Karpas-422 (cell line): ENCODE results near the gene PLEKHM1. TPM values are rescaled to one million over a fixed set of nuclear protein-coding genes. Genes with fewer than 3 reads are reported as not detected.
"Not testable (repeated sequence)": the region's sequence is repeated elsewhere in the genome, so short reads cannot be mapped to it uniquely, and the experiment has no call there.

Experiments
- DNase-seq: peaks from one replicate; pipeline ENCODE4 v3.0.0-alpha.2; 2015
- H2AFZ ChIP-seq: fragments of 200-600 bp; sonication (generic); 2 replicates; pipeline ENCODE4 v1.6.1; 2014; ENCODE audit warnings: antibody characterized with exemption, low read length, mixed read lengths
- H3K27ac ChIP-seq: fragments of 200-600 bp; sonication (generic); 2 replicates; pipeline ENCODE4 v1.5.1; 2014; ENCODE audit warnings: mild to moderate bottlenecking, low read length, moderate library complexity
- H3K27me3 ChIP-seq: fragments of 200-600 bp; sonication (generic); 2 replicates; pipeline ENCODE4 v1.6.1; 2014; ENCODE audit warnings: low read length, mixed read lengths
- H3K36me3 ChIP-seq: fragments of 200-600 bp; sonication (generic); 2 replicates; pipeline ENCODE4 v1.6.1; 2014; ENCODE audit warnings: low read length, mixed read lengths; ENCODE audit not compliant: insufficient read depth
- H3K4me1 ChIP-seq: fragments of 200-600 bp; sonication (generic); 2 replicates; pipeline ENCODE4 v1.6.1; 2014; ENCODE audit warnings: mild to moderate bottlenecking, low read length, mixed read lengths
- H3K4me2 ChIP-seq: fragments of 200-600 bp; sonication (generic); 2 replicates; pipeline ENCODE4 v1.6.1; 2014; ENCODE audit warnings: low read length, low read depth, mild to moderate bottlenecking; ENCODE audit not compliant: poor library complexity, severe bottlenecking
- H3K4me3 ChIP-seq: fragments of 200-600 bp; sonication (generic); 2 replicates; pipeline ENCODE4 v1.5.1; 2014; ENCODE audit warnings: mild to moderate bottlenecking, antibody characterized with exemption, low read length, mixed read lengths
- H3K79me2 ChIP-seq: fragments of 200-600 bp; sonication (generic); 2 replicates; pipeline ENCODE4 v1.6.1; 2014; ENCODE audit warnings: mild to moderate bottlenecking, low read length, mixed read lengths
- H3K9ac ChIP-seq: fragments of 200-600 bp; sonication (generic); 2 replicates; pipeline ENCODE4 v1.6.0; 2014; ENCODE audit warnings: low read length
- H3K9me2 ChIP-seq: fragments of 200-600 bp; sonication (generic), shearing (Covaris generic); replicated peaks from 2 replicates; pipeline ENCODE4 v1.6.0; 2014; ENCODE audit warnings: mild to moderate bottlenecking, low read length, moderate library complexity; ENCODE audit not compliant: insufficient read depth
- H3K9me3 ChIP-seq: fragments of 300-700, 200-600 bp; sonication (generic); 2 replicates; pipeline ENCODE4 v1.6.1; 2014; ENCODE audit warnings: low read length, mixed read lengths
- H4K20me1 ChIP-seq: fragments of 200-600 bp; sonication (generic); 2 replicates; pipeline ENCODE4 v1.6.1; 2014; ENCODE audit warnings: mild to moderate bottlenecking, antibody characterized with exemption, low read length, low read depth; ENCODE audit not compliant: insufficient read depth
- total RNA-seq: library from RNA; depleted of rRNA; stranded (reverse); fragments of >200 nt; shearing (Covaris generic); gene quantifications from 2 replicates; pipeline ENCODE4 v1.2.3, GENCODE V29; 2014; ENCODE audit warnings: low replicate concordance

The PLEKHM1 gene
- total RNA-seq, 1 experiment from 2014 or later, result 43.1 TPM

DNA sequence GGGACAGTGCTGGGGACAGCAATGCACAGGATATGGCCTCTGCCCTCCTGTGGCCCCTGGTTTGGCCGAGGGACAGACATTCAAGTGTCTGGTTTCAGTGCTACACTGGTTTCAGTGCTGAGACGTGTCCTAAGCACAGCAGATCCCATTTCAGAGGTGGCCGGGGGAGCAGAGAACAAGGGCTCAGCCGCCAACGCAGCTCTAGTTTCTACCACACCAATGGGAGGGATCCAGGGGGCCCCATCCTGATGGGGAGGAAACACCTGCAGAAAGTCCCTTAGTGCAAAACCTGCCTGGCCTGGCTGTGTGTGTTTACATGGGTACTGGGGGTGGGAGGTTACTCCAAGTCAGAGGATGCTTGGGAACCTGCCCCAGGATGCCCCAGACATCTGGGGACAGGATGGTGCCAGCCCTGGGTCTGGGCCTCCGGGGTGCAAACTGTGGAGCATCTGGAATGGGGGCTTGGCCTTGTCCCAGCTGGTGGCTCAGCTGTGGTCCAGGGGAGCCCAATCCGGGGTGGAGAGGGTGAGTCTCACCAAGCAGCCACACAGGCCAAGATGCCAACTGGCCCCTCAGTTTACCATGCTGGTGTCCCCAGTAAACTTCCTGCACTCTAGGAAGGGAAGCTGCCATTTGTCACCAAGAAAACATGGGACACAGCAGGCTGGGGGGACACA is 49.5 kb downstream of the PLEKHM1 start:
- not testable (repeated sequence) for H3K4me2 ChIP-seq, H3K79me2 ChIP-seq, H3K9ac ChIP-seq, H2AFZ ChIP-seq, H4K20me1 ChIP-seq, H3K4me3 ChIP-seq, H3K27ac ChIP-seq, H3K4me1 ChIP-seq, H3K27me3 ChIP-seq, H3K9me3 ChIP-seq, H3K9me2 ChIP-seq, DNase-seq, H3K36me3 ChIP-seq

DNA sequence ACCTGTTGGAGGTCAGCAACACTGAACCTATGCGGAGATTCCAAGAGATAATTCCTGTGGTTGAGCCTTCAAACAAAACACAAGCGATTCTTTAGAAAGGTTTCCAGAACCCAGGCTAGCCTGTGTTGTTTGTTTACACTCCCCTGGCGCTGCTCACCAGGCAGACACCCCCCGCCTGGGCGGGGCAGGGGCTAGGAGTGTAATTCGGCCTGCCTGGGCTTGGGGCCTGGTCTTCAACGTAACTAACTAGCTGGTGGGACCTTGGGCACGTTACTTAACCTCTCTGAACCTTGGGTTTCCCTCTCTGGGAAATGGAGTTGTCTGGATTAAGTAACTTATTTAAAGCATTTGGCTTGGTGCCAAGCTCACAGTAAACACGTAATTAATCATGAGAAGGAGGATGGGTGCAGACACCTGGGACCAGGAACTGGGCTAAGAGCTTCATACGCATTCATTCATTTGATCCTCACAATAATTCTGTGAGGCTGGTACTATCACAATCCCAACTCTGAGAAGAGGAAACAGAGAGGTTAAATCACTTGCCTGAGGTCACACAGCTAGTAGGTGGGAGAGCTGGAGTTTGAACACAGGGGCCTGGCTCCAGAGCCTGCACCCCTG is 50.3 kb downstream of the PLEKHM1 start:
- no peak for DNase-seq
- Histone ChIP-seq H3K27ac (no peak overlapping the region), H3K4me2 (no peak overlapping the region)

DNA sequence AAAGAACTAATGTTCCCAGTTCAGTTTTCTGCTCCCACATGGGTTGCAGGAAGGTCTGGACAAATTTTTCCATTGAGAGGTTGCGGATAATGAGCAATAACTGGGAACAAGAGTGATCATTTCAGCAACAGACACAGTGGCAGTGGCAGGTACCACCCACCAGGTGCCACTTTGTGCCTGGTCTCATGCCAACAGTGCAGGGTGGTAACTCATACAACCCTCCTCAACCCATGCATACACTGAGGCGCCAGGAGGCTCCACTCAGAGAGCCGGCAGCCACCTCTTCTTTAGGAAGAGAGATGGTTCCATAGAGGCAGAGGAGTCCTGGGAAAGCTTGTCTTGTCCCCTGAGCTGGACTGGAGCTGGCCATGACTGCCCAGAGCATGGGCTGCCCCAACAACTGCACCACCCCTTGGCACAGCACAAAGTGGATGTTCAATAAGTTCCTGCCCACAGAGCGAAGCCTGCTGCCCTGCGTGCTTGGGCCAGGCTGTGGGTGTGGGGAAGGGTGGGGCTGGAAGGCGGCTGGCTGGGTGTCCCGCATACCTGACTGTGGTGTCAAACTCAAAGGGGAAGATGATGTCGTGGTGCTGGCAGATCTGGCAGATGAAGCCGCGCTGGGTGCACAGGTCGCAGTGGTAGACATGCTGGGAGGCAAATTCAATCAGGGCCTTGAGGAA is 51.5 kb downstream of the PLEKHM1 start:
- Histone ChIP-seq H3K4me1 (no peaks in the 10 kb centered on the region), H3K4me2 (no peak overlapping the region), H3K9me3 (no peaks in the 10 kb centered on the region), H4K20me1 (no peaks in the 10 kb centered on the region), H3K4me3 (no peak overlapping the region), H3K27ac (no peak overlapping the region), H3K9ac (no peak overlapping the region), H2AFZ (no peak overlapping the region), H3K79me2 (no peaks in the 10 kb centered on the region), H3K36me3 (no peaks in the 10 kb centered on the region), H3K27me3 (no peaks in the 10 kb centered on the region), H3K9me2 (no peaks in the 10 kb centered on the region)
- DNase-seq, result no peak

More for the DNA sequence above, 50.3 kb downstream of the PLEKHM1 start:
- Histone ChIP-seq H3K36me3 (no peaks in the 10 kb centered on the region), H4K20me1 (no peaks in the 10 kb centered on the region), H3K9me3 (no peaks in the 10 kb centered on the region), H3K4me3 (no peak overlapping the region), H3K9me2 (no peaks in the 10 kb centered on the region), H2AFZ (no peak overlapping the region), H3K4me1 (no peaks in the 10 kb centered on the region), H3K79me2 (no peaks in the 10 kb centered on the region), H3K9ac (no peak overlapping the region), H3K27me3 (no peaks in the 10 kb centered on the region)

DNA sequence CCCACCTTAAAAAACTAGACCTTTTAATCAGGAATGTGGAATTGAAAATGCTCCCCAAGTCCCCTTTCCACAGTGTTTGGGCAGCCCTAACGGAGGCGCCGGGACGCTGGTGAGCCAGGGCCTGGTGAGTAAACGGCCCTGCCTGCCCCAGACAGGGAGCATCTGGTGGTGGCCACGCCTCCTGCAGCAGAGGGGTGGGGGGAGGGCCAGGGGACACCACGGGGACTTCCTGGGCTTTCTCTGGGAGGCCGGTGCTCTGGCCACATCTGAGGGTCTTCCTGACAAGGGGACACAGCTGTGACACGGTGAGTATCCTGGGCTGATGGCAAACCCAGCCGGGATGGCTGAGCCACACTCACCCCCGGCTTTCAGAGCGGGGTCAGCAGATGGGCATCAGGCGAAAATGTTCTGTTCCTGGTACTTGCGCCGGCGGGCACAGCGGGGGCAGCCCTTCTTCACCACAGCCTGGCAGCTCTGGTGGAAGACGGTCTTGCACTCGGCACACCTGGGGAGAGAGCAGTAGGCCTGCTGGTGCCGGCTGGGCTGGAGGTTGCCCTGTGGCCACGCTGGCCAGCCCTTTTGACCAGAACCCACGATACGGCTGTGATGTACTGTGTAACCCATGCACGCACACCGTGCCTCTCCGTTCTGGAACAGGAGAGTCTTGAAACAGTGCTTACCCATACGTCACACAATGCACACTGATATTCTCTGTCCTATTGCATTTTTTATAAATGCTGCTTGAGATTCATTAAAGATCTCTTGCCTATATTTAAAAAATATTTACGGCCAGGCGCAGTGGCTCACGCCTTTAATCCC is 52.8 kb downstream of the PLEKHM1 start:
- H3K27ac ChIP-seq, result no peak overlapping the region
- no peaks in the 10 kb centered on the region for H3K9me3 ChIP-seq
- H3K4me1 ChIP-seq, result peaks cover 5% of the 10 kb centered on the region
- H3K4me2 ChIP-seq, result no peak overlapping the region
- no peak overlapping the region for H2AFZ ChIP-seq
- H3K79me2 ChIP-seq, result no peaks in the 10 kb centered on the region
- DNase-seq, result no peak
- no peaks in the 10 kb centered on the region for H4K20me1 ChIP-seq
- no peaks in the 10 kb centered on the region for H3K9me2 ChIP-seq
- H3K9ac ChIP-seq, result no peak overlapping the region
- H3K4me3 ChIP-seq, result no peak overlapping the region
- no peaks in the 10 kb centered on the region for H3K27me3 ChIP-seq
- no peaks in the 10 kb centered on the region for H3K36me3 ChIP-seq

DNA sequence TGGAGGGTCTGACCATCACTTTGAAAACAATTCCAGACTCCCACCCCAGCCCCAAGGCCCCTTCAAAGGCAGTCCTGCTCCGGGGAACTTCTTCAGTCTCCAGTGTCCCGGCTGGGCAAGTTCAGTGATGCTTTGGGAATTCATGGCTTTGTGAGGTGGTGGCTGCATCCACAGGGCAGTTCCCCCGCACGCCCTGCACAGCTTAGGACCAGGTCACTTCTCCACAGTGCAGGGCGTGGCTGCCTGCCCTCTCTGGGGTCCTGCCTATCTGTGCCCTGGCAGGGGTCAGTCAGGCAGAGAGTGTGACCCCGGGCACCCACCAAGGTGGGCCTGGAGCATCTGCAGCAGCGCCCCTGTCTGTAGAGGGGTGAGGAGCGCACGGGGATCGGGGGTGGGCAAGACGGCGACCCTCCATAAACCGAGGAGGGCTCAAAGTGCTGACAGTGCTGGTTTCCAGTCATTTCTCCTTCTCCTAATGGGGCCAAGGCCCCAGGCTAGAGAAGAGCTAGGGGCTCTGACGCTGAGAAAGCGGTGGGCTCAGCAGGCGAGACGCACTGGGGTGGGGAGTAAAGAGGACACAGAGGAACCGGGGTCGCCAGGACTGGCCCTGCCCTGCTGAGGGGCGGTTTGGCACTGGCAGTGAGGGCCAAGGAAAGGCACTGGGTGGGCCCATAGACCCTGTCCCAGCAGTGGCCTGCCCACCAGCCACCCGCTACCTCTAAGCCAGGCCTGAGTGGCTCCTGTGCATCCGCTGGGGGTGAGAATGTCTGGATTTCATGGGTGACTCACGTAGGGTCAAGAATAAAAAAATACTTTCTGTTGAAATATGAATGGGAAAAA is 53.7 kb downstream of the PLEKHM1 start:
- Histone ChIP-seq H2AFZ (no peak overlapping the region), H3K79me2 (no peaks in the 10 kb centered on the region), H3K9me2 (no peaks in the 10 kb centered on the region), H3K9ac (no peak overlapping the region), H3K4me1 (peaks cover 12% of the 10 kb centered on the region), H3K36me3 (no peaks in the 10 kb centered on the region), H3K9me3 (no peaks in the 10 kb centered on the region), H3K4me3 (no peak overlapping the region), H3K27me3 (no peaks in the 10 kb centered on the region), H3K27ac (no peak overlapping the region), H3K4me2 (no peak overlapping the region), H4K20me1 (no peaks in the 10 kb centered on the region)
- no peak for DNase-seq

DNA sequence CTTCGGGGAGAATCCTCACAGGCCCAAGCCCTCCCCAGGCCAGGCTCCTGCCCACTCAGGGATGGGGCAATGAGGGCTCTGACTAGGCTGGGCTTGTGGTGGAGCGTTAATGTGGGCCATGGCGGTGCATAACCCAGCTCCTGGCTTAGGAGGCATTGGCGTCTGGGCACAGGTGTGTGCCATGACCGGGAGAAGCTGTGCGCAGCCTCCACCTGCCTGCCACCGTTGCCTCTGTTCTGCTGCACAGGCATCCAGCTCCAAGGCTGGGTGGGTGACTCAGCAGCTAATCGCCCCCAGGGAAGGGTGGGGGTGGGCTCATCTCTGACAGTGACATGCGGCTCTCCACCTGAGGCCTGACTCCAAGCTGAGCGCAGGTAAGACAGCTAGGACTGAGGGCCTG is 54.4 kb downstream of the PLEKHM1 start:
- Histone ChIP-seq H3K4me3 (no peak overlapping the region), H3K9me2 (no peaks in the 10 kb centered on the region), H3K36me3 (no peaks in the 10 kb centered on the region), H3K27ac (no peak overlapping the region), H3K4me1 (peaks cover 15% of the 10 kb centered on the region), H4K20me1 (no peaks in the 10 kb centered on the region), H3K9me3 (no peaks in the 10 kb centered on the region), H3K9ac (no peak overlapping the region), H3K79me2 (no peaks in the 10 kb centered on the region), H3K4me2 (no peak overlapping the region), H2AFZ (no peak overlapping the region), H3K27me3 (no peaks in the 10 kb centered on the region)
- DNase-seq, result no peak

DNA sequence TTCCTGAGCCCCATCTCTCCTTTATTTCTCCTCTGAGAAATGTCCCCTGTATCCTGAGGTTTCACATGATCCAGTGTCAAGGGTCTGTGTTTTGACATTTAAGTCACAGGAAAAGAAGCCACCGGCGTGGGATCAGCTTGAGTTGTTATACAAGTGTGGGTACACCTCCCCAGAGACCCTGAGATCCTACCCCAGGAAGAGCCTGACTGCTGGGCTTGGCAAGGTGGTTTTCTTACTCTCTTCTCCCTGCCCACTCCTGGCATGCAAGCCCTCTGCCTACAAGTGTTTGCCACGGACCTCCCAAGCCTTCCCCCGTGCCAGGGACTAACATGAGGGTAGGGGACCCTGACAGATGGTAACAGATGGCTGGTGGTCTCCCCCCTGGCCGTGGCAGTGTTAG is 55.0 kb downstream of the PLEKHM1 start:
- 0 out of 2 replicates have a peak overlapping the region, but pooled peaks have one; percentile 0 for H3K27ac ChIP-seq
- no peak overlapping the region for H2AFZ ChIP-seq
- no peaks in the 10 kb centered on the region for H3K9me3 ChIP-seq
- no peak overlapping the region for H3K9ac ChIP-seq
- H3K36me3 ChIP-seq, result no peaks in the 10 kb centered on the region
- no peaks in the 10 kb centered on the region for H4K20me1 ChIP-seq
- no peaks in the 10 kb centered on the region for H3K79me2 ChIP-seq
- no peaks in the 10 kb centered on the region for H3K27me3 ChIP-seq
- peaks cover 22% of the 10 kb centered on the region for H3K4me1 ChIP-seq
- no peak for DNase-seq
- H3K4me3 ChIP-seq, result no peak overlapping the region
- no peaks in the 10 kb centered on the region for H3K9me2 ChIP-seq
- H3K4me2 ChIP-seq, result no peak overlapping the region
